Measurements from ENCODE around the gene TPRG1.

TPRG1 gene

DNA sequence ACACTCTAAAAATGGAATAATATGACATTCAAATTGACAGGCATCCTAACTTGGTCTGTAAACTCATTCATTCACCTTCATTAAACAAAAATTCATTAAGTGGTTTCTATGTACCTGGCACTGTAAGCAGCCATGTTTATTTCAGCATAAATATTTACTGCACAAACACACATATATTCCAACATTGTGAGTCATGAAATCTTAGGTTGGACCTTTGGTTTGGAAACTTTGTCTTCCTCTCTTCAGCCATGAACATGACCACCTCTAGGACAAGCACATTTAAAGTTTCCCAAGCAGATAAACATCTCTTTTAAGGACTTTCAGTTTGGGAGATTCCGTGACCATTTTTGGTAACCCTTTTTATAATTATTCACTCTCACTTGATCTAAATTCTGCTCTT lies 131.8 kb downstream of the TPRG1 start:
- no peak overlapping the region for H3K4me3 ChIP-seq (ENCODE audit: insufficient read length, low read depth)
- no peak overlapping the region for H3K9ac ChIP-seq (ENCODE audit: insufficient read length, low read depth)

DNA sequence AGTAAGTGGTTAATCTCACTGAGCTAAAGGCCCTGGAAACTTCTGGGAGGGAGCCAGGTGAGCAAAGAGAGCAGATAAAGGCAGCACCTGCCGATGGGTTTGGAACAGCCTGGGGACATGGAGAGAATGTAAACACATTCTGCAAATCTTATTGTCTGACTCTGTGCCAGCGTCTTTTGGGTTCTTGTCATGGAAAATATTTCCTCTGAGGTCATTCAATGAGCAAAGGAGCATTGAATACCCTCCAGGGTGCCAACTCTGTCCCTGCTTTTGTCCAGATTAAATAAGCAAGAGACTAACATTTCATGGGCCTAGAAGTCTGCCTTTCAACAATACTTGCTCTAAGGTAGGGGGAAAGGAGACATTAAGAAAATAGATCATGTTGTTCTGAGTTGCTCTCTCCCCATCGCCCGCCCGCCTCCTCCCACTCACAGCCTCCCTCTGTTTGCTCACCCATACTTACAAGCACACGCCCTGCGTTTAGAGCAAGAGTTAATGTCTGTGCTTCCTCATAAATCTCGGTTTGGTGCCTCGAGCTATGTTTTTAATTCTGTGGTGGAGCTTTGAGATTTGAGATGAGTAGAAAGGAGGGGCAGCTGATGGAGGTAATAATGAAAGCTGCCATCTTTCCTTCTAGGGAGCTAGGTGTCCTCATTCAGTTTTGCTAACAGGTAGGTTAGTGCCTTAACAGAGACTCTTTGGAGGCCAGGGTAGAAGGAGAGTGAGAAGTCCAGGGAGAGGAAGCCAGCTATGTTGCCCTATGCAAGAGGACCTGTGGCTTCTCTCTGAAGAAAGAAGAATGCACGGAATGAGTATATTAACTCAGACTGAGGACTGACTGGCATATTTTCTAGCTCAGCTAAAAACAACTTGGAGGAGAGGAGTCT lies 132.9 kb downstream of the TPRG1 start:
- DNase-seq (ENCODE audit: low read depth, low spot score) = peak; percentile 44
- Histone ChIP-seq H3K36me3 (ENCODE audit: insufficient read depth, insufficient read length, low read length) (no peaks in the 10 kb centered on the region), H3K4me3 (ENCODE audit: insufficient read length, low read depth) (no peak overlapping the region), H3K27me3 (ENCODE audit: insufficient read depth, insufficient read length) (no peaks in the 10 kb centered on the region), H3K9me3 (ENCODE audit: insufficient read depth, low read length) (no peaks in the 10 kb centered on the region), H3K4me1 (ENCODE audit: insufficient read depth, insufficient read length) (no peaks in the 10 kb centered on the region), H3K9ac (ENCODE audit: insufficient read length, low read depth) (no peak overlapping the region)
- TF ChIP-seq SUZ12 (IDR thresholded peaks at IDR 0.05; ENCODE audit: extremely low read depth, insufficient read depth, insufficient read length) (no peak), YY1 (IDR thresholded peaks at IDR 0.05; ENCODE audit: insufficient read depth, insufficient read length) (no peak)

More for the DNA sequence above, 131.8 kb downstream of the TPRG1 start:
- no peaks in the 10 kb centered on the region for H3K36me3 ChIP-seq (ENCODE audit: insufficient read depth, insufficient read length, low read length)
- DNase-seq (ENCODE audit: low read depth, low spot score) = no peak
- no peaks in the 10 kb centered on the region for H3K4me1 ChIP-seq (ENCODE audit: insufficient read depth, insufficient read length)
- no peaks in the 10 kb centered on the region for H3K27me3 ChIP-seq (ENCODE audit: insufficient read depth, insufficient read length)
- H3K9me3 ChIP-seq (ENCODE audit: insufficient read depth, low read length) = no peaks in the 10 kb centered on the region
- TF ChIP-seq ZNF274 (IDR thresholded peaks at IDR 0.05; ENCODE audit: low read depth, low read length) (no peak), SUZ12 (IDR thresholded peaks at IDR 0.05; ENCODE audit: extremely low read depth, insufficient read depth, insufficient read length) (no peak), YY1 (IDR thresholded peaks at IDR 0.05; ENCODE audit: insufficient read depth, insufficient read length) (no peak)

DNA sequence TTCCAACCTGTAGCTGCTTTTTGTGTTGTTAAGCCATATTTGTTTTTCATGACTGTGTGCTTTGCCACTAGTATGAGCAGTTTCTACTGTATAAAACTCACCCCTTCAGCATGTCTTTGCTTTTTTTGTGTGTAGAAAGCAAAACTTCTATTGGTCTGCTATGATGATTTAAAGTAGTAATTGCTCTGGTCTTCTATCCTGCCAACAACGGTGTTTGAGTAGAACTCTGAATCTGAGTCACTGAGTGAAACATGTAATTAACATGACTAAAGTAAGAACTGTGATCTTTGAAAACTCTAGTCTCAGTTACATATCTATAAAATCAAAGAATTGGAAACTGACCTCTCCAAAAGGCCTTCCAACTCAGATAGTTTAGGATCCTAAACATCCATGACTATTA lies 133.6 kb downstream of the TPRG1 start:
- TF ChIP-seq YY1 (IDR thresholded peaks at IDR 0.05; ENCODE audit: insufficient read depth, insufficient read length) (no peak), ZNF274 (IDR thresholded peaks at IDR 0.05; ENCODE audit: low read depth, low read length) (no peak), SUZ12 (IDR thresholded peaks at IDR 0.05; ENCODE audit: extremely low read depth, insufficient read depth, insufficient read length) (no peak)
- Histone ChIP-seq H3K9ac (ENCODE audit: insufficient read length, low read depth) (no peak overlapping the region), H3K27me3 (ENCODE audit: insufficient read depth, insufficient read length) (no peaks in the 10 kb centered on the region), H3K36me3 (ENCODE audit: insufficient read depth, insufficient read length, low read length) (no peaks in the 10 kb centered on the region), H3K9me3 (ENCODE audit: insufficient read depth, low read length) (no peaks in the 10 kb centered on the region), H3K4me1 (ENCODE audit: insufficient read depth, insufficient read length) (no peaks in the 10 kb centered on the region), H3K4me3 (ENCODE audit: insufficient read length, low read depth) (no peak overlapping the region)
- DNase-seq (ENCODE audit: low read depth, low spot score) = no peak

DNA sequence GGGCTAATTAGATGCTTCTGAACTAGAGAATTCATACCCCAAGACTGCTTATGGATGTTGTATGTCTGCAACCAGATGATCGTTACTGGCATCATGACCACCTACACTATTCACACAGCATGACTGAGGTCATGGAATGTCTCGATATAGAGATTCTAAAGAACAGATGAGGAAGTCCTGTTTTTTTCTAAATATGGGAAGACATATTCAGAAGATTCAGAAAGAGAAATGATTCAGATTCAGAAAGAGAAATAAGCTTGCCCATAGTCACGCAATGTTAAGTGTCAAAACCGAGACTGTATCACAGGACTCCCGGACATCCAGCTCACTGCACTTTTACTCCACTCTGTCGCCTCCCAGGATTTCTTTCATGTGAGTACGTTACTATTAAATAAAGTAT lies 136.2 kb downstream of the TPRG1 start:
- H3K36me3 ChIP-seq (ENCODE audit: insufficient read depth, insufficient read length, low read length) = no peaks in the 10 kb centered on the region

DNA sequence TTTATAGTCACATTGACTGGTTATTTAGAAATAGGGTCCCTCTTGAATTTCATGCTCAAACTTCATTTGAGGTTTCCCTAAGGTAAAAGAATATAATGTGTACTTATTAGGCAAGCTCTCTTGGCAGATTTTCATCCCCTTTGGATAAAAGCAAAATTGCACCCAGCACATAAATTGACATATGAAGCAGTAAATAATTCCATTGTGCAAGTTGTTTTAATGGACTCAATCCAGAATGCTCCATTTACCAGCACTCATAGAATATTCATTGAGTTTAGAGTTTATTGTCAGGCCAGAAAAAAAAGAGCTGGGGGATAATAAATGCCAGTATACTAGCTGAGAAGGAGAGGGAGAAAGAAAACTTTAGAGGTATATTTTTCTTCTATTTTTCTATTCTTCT lies 136.8 kb downstream of the TPRG1 start:
- Histone ChIP-seq H3K4me3 (ENCODE audit: insufficient read length, low read depth) (no peak overlapping the region), H3K9ac (ENCODE audit: insufficient read length, low read depth) (no peak overlapping the region)

More for the DNA sequence above, 136.2 kb downstream of the TPRG1 start:
- H3K9me3 ChIP-seq (ENCODE audit: insufficient read depth, low read length) = no peaks in the 10 kb centered on the region
- H3K27me3 ChIP-seq (ENCODE audit: insufficient read depth, insufficient read length) = no peaks in the 10 kb centered on the region
- no peak overlapping the region for H3K4me3 ChIP-seq (ENCODE audit: insufficient read length, low read depth)
- no peak for DNase-seq (ENCODE audit: low read depth, low spot score)
- TF ChIP-seq SUZ12 (IDR thresholded peaks at IDR 0.05; ENCODE audit: extremely low read depth, insufficient read depth, insufficient read length) = no peak
- no peak overlapping the region for H3K9ac ChIP-seq (ENCODE audit: insufficient read length, low read depth)
- H3K4me1 ChIP-seq (ENCODE audit: insufficient read depth, insufficient read length) = no peaks in the 10 kb centered on the region

DNA sequence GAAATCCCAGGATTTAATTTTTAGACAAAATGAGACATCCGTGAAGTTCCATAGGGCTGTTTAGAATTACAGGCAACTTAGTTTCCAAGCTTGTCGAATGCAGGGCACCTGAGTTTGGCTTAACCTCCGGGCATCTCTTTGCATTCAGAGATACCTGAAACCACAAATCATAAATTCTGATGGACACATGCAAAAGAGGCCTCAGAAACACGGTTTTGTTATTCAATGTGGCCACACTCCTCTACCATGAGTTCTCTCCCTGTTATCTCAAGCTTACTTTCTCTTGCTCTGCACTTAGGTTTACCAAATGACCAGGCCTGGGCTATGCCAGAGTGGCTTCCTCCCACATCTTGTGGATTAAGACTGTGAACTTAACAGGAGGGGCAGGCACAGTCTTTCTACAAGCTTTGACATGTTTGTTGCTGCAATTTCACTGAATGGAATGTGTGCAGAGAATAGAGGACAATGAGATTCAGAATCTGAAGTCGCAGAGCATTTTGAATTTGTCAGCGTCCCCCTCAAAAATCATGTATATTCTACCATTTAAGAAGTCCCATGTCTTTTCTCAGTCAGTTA lies 137.7 kb downstream of the TPRG1 start:
- Histone ChIP-seq H3K27me3 (ENCODE audit: insufficient read depth, insufficient read length) (no peaks in the 10 kb centered on the region), H3K9ac (ENCODE audit: insufficient read length, low read depth) (no peak overlapping the region), H3K36me3 (ENCODE audit: insufficient read depth, insufficient read length, low read length) (no peaks in the 10 kb centered on the region), H3K4me3 (ENCODE audit: insufficient read length, low read depth) (no peak overlapping the region), H3K4me1 (ENCODE audit: insufficient read depth, insufficient read length) (no peaks in the 10 kb centered on the region), H3K9me3 (ENCODE audit: insufficient read depth, low read length) (no peaks in the 10 kb centered on the region)
- no peak for TF ChIP-seq SUZ12 (IDR thresholded peaks at IDR 0.05; ENCODE audit: extremely low read depth, insufficient read depth, insufficient read length)
- TF ChIP-seq YY1 (IDR thresholded peaks at IDR 0.05; ENCODE audit: insufficient read depth, insufficient read length) = no peak
- TF ChIP-seq ZNF274 (IDR thresholded peaks at IDR 0.05; ENCODE audit: low read depth, low read length) = no peak
- no peak for DNase-seq (ENCODE audit: low read depth, low spot score)

More for the DNA sequence above, 136.8 kb downstream of the TPRG1 start:
- H3K4me1 ChIP-seq (ENCODE audit: insufficient read depth, insufficient read length) = no peaks in the 10 kb centered on the region
- no peaks in the 10 kb centered on the region for H3K9me3 ChIP-seq (ENCODE audit: insufficient read depth, low read length)
- no peak for DNase-seq (ENCODE audit: low read depth, low spot score)
- no peaks in the 10 kb centered on the region for H3K36me3 ChIP-seq (ENCODE audit: insufficient read depth, insufficient read length, low read length)
- H3K27me3 ChIP-seq (ENCODE audit: insufficient read depth, insufficient read length) = no peaks in the 10 kb centered on the region
- TF ChIP-seq ZNF274 (IDR thresholded peaks at IDR 0.05; ENCODE audit: low read depth, low read length) (no peak), SUZ12 (IDR thresholded peaks at IDR 0.05; ENCODE audit: extremely low read depth, insufficient read depth, insufficient read length) (no peak), YY1 (IDR thresholded peaks at IDR 0.05; ENCODE audit: insufficient read depth, insufficient read length) (no peak)

DNA sequence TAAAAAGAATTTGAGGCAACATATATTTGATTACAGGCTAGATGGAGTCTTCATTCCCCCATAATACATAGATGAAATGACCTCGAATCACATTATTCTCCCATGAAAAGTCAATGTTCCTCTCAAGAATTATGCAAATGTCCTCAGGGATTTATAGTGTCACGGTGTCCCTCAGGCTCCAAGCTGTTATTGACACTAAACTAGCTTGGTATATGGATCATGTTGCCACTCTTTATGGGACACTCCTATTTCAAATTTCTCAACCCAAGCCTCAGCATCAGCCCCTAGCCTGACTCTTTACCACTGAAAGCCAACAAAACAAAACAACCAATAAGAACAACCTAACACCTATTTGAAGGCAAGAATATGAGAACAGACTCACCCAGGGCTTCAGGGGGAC lies 139.8 kb downstream of the TPRG1 start:
- no peaks in the 10 kb centered on the region for H3K9me3 ChIP-seq (ENCODE audit: insufficient read depth, low read length)
- no peaks in the 10 kb centered on the region for H3K36me3 ChIP-seq (ENCODE audit: insufficient read depth, insufficient read length, low read length)
- no peak overlapping the region for H3K4me3 ChIP-seq (ENCODE audit: insufficient read length, low read depth)
- H3K27me3 ChIP-seq (ENCODE audit: insufficient read depth, insufficient read length) = no peaks in the 10 kb centered on the region
- H3K4me1 ChIP-seq (ENCODE audit: insufficient read depth, insufficient read length) = peaks cover 2% of the 10 kb centered on the region
- H3K9ac ChIP-seq (ENCODE audit: insufficient read length, low read depth) = no peak overlapping the region
- DNase-seq (ENCODE audit: low read depth, low spot score) = no peak
- TF ChIP-seq ZNF274 (IDR thresholded peaks at IDR 0.05; ENCODE audit: low read depth, low read length) = no peak
- TF ChIP-seq SUZ12 (IDR thresholded peaks at IDR 0.05; ENCODE audit: extremely low read depth, insufficient read depth, insufficient read length) = no peak
- no peak for TF ChIP-seq YY1 (IDR thresholded peaks at IDR 0.05; ENCODE audit: insufficient read depth, insufficient read length)

All from NT2/D1 (cell line).